ENCODE results near the gene IL22RA1.

Gene IL22RA1

DNA sequence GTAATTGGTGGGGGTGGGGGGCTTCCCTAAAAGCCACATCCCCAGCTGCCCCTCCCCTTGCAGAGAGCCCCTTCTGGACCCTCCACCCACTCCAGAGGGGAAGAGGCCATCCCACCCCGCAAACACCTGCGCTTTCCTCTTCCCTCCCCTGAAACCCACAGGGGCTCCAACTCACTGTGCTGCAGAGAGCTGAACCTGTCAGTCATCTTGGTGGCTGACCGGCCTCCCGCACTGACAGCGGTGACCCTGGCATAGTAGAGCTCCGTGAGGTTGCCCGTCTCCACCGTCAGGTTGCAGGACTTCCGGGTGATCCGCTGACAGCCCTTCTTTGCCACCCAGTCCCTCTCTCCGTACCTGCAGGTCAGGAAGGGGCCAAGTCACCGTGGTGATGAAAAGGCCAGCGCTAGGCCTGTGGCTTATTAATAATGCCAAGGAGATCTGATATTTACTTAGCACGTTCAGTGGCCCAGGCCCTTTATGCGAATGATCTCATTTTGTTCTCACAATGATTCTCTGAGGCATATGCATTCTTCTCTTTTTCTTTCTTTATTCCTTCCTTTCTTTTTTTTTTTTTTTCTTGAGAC is 5.9 kb downstream of the IL22RA1 start:
- no peak for DNase-seq (ENCODE audit: low read depth)

DNA sequence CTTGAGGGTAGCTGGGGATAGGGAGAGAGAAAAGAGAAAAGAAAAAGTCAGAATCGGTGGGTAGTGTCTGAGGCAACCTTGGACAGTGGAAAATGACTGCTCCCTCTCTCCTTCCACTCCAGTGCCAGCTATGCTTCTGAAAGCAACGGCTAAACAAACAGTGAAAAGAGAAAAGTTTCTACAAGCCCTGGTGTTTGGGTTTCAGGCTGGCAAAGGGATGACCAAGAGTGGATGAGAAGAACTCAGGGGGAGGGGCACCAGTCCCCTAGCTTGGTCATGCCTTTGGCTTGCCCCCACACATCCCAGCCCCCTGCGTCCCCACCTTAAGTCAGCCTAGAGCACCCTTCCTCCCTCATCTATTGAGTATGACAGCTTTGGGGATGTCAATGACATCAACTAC is 8.6 kb downstream of the IL22RA1 start:
- DNase-seq (ENCODE audit: low read depth) = no peak

DNA sequence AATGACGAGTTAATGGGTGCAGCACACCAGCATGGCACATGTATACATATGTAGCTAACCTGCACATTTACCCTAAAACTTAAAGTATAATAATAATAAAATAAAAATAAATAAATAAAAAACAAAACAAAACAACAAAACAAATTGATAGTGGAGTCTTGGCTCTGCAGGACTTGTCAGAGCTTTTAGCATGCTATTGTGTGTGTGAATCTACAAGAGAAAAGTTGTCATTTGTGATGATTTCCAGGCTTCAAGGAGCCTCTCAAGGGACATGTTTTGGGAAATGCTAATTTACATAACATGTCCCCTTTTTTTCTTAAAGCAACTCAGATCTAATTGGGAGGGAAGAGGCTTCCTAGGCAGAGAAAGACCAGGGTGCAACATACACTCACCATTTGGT is 9.1 kb downstream of the IL22RA1 start:
- DNase-seq (ENCODE audit: low read depth) = no peak

DNA sequence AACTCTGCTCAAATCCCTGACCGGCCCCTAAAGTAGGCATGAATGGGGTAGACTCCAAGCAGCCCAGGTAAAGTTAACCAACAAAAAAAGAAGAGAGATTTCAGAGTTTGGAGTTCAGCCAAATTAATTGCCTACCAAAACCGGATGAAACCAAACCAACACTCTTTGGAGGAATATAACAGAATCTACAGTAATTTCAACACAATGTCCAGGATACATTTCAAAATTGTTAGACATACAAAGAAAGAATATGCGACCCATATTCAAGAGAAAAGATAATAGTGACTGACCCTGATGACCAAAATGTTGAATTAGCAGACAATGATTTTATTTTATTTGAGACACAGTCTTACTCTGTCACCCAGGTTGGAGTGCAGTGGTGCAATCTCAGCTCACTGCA is 12.6 kb downstream of the IL22RA1 start:
- DNase-seq (ENCODE audit: low read depth) = no peak

DNA sequence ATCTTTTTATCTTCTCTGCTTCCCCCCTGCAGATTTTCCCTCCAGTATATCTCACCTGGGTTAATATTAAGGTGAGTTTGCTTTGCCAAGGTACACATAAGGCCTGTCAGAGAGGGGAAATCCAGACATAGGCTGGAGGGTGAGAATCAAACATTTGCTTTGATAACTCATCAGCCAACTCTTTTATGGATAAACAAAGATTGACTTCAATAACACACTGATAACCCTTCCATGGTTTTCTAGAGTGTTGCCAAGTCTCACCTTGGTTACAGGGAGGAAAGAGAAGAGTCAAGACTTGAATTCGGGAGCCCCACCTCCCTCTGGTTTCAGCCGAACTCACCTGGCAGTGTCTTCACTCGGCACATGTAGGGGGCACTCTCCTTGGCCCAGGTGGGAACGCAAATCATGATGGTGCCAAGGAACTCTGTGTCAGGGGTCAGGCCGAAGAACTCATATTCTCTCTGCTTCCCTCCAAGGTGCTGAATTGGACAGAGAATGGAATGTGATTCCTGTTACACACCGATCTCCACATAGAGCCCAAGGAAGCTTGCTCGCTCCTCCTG is 15.1 kb downstream of the IL22RA1 start:
- DNase-seq (ENCODE audit: low read depth) = no peak

DNA sequence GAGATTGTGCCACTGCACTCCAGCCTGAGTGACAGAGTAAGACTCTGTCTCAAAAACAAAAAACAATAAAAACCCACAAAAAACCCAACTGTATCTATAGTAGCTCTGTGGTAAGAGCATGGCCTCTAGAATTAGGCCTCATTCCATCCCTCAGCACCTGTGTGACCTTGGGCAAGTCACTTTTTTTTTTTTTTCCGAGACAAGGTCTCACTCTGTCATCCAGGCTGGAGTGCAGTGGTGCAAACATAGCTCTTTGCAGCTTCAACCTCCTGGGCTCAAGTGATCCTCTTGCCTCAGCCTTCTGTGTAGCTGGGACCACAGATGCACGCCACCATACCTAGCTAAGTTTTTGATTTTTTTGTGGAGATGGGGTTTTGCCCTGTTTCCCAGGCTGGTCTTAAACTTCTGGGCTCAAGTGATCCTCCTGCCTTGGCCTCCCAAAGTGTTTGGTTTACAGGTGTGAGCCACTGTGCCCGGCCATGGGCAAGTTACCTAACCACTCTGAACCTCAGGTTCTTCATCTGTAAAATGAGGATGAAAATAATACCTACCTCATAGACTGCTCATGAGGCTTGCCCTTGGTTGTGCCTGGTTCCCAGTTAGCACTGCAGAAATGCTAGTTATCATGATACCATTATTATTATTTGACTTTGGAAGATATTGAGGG is 15.7 kb downstream of the IL22RA1 start:
- no peak for DNase-seq (ENCODE audit: low read depth)

DNA sequence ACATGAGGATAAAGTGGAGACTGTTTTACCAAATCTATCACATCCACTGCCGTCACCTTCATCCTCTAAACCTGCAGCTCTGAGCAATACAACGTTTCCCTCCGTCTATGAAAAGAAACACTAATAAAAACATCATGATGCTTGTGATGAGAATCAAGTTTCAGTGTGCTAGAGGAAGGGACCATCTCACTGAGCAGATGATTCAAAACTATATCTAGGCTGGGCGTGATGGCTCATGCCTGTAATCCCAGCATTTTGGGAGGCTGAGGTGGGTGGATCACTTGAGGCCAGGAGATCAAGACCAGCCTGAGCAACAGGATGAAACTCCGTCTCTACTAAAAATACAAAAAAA is 16.3 kb downstream of the IL22RA1 start:
- no peak for DNase-seq (ENCODE audit: low read depth)

DNA sequence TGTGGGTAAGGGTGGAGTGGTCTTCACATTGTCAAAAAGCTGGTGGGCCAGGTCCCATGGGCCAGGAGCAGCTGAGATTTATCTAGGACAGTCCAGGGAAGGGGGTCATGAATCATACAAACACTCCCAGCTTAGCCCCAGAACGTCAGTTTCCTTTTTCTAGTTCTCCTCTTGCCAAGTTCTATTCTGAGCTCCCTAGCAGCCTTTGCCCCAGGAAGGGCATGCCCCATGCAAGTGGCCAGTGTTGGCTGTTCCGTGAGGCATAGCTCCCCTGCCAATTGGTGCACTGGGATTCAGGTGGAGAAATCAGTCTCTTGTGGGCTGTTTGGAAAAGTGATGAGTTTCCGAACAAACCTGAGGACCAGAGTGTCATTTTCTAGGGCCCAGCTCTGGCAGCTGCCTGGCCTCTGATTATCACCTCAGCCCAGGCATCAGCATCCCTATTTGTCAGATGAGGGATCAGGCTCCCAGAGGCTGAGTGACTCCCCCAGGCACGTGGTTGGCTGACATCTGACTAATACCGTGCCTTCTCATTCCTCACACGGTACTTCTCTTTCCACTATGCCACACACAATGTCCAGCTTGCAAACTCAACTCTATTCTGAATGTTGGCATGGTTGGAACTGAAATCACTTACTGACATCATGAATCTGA is 16.8 kb downstream of the IL22RA1 start:
- DNase-seq (ENCODE audit: low read depth) = no peak

DNA sequence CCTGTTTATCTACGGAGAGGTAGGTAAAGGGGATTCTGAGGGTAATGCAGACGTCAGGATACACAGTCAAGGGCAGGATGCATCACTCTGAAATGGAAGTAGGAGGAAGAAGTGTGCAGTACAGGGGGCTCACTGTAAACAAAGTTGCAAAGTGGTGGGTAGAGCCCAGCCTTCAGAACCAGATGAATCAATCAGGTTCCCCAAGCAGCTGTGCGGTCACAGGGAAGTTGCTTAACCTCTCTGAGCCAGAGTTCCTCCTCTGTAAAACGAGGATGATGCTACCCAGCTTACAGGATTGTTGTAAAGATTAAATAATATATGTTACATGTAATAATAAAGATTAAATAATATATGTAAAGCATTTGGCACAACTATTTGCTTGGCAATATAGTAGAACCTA is 17.5 kb downstream of the IL22RA1 start:
- no peak for DNase-seq (ENCODE audit: low read depth)

DNA sequence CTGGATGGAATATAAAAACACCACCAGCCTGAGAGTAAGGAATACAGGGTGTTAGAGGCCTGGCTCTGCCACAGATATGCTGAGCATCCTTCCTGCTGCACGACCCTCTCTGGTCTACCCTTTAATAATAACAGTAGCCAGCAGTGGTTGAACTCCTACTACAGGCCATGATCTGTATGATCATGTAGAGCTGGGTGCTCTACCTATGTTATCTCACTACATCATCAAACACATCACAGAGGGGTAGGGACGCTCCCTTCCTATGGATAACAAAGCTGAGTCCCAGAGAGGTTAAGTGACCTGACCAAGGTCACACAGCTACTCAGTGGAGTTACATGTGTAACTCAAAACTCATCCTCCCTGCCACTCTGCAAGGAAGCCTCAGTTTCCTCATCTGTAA is 18.0 kb downstream of the IL22RA1 start:
- DNase-seq (ENCODE audit: low read depth) = no peak

DNA sequence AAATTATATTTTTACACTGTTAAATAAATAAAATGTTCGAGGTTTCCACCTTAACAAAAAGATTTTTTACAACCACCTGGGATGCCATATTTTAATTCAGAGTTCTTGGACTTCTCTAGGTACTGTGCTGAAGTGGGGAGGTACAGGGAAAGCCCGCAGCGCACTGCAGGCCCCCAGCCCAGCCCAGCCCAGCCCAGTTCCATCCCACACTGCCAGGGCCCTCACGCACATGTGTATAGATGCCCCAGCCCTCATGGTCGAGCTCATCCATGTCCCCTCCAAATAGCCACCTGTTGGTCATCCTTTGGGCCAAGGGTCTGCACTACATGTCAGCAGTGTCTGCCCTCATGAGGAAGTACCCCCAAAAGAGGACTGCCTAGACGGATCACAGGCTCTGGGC is 19.3 kb downstream of the IL22RA1 start:
- no peak for DNase-seq (ENCODE audit: low read depth)

DNA sequence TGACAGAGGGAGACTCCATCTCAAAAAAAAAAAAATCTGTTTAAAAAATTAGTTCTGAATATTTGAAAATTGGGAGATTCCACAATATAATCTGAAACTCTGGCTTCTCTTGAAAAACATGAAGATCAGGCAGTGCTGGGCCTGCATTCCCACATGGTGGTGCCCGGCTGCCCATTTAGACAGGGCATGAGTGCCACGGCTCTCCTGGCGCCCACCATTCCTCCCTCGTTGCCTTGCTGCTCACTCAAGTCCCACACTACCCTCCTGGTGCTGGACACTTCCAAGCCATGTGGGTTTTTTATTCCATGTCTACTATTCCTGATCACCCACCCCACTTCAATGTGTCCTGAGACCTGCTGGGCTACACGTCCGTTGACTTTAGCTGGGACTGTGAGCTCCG is 20.2 kb downstream of the IL22RA1 start:
- DNase-seq (ENCODE audit: low read depth) = no peak

DNA sequence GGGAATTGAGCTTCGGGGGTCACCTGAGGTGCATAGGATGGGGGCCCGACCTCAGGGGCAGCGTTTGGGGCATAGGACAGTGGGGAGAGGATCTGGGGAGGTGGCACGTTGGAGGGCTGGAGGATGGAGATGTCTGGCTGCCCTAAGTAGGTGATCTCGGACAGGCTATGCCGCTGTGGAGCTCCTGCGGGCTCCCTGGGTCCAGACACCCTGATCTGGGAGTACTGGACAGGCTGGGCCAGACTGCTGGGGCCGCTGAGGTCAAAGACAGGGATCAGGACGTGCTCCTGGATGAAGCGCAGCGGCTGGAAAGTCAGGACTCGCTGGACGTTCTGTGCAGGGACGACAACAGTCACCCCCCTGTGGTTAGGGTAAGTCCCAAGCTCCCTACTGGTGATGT is 21.5 kb downstream of the IL22RA1 start:
- DNase-seq (ENCODE audit: low read depth) = no peak

DNA sequence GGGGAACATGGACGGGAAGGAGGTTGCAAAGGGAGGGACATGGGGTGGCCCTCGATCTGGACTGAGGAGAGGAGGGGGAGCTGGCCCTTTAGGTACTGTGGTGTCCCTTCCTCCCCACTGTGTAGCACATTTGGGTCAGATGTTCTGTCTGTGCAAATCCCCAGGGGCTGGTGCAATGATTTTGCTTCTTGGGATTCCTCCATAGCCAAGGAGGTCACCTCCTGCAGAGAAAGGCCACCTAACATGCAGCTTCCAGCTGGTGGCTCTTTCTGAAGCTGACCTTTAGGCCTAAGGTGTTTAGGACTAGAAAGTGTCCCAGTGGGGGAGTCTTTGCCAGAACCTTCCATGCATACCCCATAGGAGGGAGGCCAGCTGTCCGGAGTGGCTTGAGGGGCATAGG is 22.0 kb downstream of the IL22RA1 start:
- DNase-seq (ENCODE audit: low read depth) = no peak

DNA sequence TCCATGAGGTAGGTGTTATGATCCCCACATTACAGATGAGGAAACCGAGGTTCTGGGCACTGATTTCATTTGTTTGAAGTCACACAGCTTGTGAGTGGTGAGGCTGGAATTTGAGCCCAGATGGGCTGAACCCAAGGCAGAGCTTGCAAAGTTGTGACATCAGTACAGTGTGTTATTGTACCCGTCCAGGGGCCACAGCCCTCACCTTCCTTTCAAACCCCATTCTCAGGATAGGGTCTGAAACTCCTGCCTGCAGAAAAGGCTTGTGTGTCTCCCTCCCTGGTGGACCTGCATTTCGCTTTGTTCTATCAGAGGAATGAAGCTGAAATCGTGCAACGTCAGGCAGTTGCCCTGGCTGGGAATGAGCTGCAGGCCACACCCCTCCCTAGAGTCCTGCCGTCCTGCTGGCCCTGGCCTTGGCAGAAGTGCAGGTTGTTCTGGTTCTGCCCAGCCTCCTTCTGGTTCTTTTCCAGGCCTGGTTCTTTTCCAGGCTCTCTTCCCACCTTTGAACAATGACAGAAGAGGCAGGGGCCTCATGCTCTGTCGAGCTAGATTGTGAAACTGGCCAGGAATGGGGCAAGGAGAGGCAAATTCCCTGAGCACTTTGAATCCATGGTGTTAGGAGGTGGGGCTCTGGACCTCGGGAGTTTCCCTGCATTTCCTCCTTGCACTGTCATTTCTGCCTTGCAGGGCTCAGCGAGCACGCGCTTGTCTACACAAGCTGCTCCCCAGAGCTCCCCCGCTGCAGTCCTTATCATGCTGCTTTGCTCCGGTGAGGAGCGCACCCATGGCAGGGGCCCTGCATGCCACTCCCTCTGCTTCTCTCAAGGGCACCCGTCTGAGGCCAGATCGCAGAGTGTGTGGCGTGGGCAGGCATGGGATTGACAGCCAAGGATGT is 22.8 kb downstream of the IL22RA1 start:
- no peak for DNase-seq (ENCODE audit: low read depth)

DNA sequence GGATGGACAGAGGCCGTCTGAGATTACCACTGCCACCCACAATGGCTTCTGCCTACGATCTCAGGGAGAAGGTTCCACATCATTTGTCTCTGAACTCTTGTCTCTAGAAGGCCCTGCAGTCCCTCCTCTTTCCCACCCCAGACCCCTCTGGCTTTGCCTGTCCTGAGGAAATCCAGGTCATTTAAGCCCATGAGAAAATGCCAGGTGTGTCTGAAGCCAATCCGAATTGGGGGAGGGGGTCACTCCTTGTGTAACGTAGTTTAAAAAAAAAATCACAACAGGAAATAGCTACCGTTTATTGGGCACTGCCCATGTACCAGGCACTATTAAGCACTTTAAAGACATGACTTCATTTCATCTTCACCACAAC is 23.5 kb downstream of the IL22RA1 start:
- DNase-seq (ENCODE audit: low read depth) = no peak

DNA sequence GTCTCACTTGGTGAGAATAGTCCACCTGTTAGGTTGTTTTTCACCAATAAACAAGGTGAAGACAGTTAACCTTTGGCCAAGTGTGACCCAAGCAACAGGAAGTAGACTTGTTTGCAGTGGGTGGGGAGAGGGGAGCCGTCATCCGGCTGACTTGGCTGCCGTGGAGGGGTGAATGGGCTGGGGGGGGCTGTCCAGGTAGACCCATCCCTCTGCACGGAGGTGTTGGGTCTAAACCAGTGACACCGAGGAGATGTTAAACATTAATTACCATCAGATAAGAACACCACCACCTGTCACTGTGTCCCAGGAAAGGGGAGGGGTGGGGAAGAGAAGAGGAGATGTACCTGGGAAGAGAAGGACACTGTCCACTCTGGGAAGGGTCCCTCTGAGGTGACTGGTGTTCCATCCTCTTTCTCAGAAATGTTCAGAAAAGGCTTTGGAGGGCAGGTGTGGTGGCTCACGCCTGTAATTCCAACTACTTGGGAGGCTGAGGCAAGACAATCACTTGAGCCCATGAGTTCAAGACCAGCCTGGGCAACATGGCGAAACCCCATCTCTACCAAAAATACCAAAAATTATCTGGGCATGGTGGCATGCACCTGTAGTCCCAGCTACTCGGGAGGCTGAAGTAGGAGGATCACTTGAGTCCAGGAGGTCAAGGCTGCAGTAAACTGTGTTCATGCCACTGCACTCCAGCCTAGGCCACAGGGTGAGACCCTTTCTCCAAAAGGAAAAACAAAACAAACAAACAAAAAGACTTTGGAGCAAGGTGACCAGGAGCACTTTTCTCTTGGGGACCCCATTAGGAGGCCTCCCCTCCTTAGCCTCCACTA is 24.3 kb downstream of the IL22RA1 start:
- no peak for DNase-seq (ENCODE audit: low read depth)

DNA sequence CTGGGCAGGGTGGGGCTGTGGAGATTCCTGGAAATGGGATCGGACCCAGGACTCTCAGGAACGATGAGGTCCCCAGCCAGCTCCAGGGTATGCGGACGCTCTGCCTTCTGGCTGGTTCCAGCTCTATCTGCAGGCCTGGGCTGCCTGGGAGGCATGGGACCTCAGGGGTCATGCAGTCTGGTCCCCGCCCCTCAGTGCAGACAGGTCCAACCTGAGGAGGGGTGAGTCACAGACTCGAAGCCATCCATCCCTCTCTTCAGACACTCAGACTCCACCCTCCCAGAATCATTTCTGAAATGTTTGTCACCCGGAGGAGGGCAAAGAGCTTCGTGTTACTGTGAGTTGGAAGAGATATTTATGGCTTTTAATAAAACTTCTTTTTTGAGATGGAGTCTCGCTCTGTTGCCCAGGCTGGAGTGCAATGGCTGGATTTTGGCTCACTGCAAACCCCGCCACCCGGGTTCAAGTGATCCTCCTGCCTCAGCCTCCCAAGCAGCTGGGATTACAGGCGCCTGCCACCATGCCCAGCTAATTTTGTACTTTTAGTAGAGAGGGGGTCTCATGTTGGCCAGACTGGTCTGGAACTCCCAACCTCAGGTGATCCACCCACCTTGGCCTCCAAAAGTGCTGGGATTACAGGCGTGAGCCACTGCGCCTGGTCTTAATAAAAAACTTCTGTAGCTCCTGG is 25.1 kb downstream of the IL22RA1 start:
- no peak for DNase-seq (ENCODE audit: low read depth)

DNA sequence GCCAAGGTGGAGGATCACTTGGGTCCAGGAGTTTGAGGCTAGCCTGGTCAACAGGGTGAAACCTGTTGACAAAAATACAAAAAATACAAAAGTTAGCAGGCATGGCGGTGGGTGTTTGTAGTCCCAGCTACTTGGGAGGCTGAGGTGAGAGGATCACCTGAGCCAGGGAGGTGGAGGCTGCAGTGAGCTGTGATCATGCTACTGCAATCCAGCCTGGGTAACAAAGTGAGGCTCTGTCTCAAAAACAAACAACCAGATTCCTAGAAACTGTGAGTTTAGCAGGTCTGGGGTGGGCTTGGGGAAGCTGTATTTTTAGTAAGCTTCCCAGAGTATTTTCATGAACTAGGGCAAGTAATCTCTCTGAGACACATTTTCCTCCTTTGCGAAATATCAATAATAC is 25.8 kb downstream of the IL22RA1 start:
- no peak for DNase-seq (ENCODE audit: low read depth)

DNA sequence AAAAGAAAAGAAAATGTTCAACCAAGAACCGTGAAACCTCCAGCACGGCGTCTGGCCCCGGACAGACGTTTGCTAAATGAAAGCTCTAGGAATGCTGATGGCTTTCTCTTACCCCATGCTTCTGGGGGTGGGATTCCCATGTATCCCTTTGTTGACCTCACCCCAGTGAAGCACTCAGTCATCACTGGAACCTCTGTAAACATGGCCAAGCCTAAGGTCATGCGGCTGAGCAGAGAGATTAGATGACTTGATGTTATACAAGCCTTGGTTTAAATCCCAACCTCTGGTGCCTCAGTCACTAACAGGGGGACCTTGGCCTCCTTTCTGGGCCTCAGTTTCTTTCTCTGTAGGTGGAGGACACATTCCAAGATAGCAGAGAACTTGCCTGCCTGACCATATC is 28.2 kb downstream of the IL22RA1 start:
- DNase-seq (ENCODE audit: low read depth) = no peak

DNA sequence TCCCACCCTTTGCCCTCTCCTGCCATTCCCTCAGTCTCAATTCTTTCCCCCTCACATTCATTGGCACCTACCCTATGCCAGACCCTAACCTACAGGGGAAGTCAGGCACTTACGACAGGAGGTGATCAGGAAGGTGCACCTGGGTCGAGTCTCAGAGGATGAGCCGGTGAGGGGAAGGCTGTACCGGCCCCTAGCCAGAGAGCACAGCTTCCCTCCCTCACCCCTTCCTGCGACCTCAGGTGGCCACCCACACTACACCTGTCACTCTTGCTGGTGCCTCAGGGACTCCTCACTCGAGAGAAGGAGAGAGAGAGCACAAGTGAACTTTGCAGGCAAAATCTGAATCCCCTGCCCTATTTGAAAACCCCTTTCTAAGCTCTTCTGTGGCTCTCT is 29.3 kb downstream of the IL22RA1 start:
- no peak for DNase-seq (ENCODE audit: low read depth)
